ENCODE measurements around the gene PVALEF. TPM values are rescaled to one million over a fixed set of nuclear protein-coding genes. Genes with fewer than 3 reads are reported as not detected.

PVALEF gene
- total RNA-seq, 1 donor from 2014 or later = not detected

- Histone ChIP-seq H3K4me3 (ENCODE audit: low read depth, low read length) (no peak overlapping the region), H3K36me3 (ENCODE audit: control insufficient read depth, insufficient read depth, low read length) (no peaks in the 10 kb centered on the region), H3K27me3 (ENCODE audit: control insufficient read depth, insufficient read depth, low read length) (no peaks in the 10 kb centered on the region)
- no peak for DNase-seq (ENCODE audit: low read depth)
- no peak for TF ChIP-seq CTCF (IDR thresholded peaks at IDR 0.05; ENCODE audit: insufficient read depth, low read length, poor library complexity, severe bottlenecking)
Measured at GRCh38 chr17:81231766-81232581, 66.7 kb downstream of the PVALEF start.

Other genes starting within 250 kb of the PVALEF start
- 26.6 and 36.6 TPM in 2 replicates for gene CHMP6, start 173.7 kb upstream of the PVALEF start, total RNA-seq
- 80.3 and 83.4 TPM in 2 replicates for gene BAIAP2, start 130.4 kb upstream of the PVALEF start, total RNA-seq
- gene AATK, start 714 bp downstream of the PVALEF start, total RNA-seq = 0.33 and 0.55 TPM in 2 replicates
- gene CEP131, start 57.5 kb downstream of the PVALEF start, total RNA-seq = 26.2 and 26.3 TPM in 2 replicates
- 17.0 and 30.6 TPM in 2 replicates for gene TEPSIN, start 73.5 kb downstream of the PVALEF start, total RNA-seq
- 45.9 and 63.1 TPM in 2 replicates for gene NDUFAF8, start 73.8 kb downstream of the PVALEF start, total RNA-seq
- 100 and 120 TPM in 2 replicates for gene SLC38A10, start 129.8 kb downstream of the PVALEF start, total RNA-seq
- gene BAHCC1, start 229.9 kb downstream of the PVALEF start, total RNA-seq = 6.6 and 15.1 TPM in 2 replicates

Data from kidney epithelial cell (primary cell).